Neural crest cell (in vitro differentiated cells): ENCODE data around the gene SEC14L5. TPM values are rescaled to one million over a fixed set of nuclear protein-coding genes. Genes with fewer than 3 reads are reported as not detected.
"Not testable (repeated sequence)": the region's sequence is repeated elsewhere in the genome, so short reads cannot be mapped to it uniquely, and the experiment has no call there.

Experiments used
- DNase-seq: peaks from one replicate; pipeline ENCODE4 v3.0.0; 2021; ENCODE audit warnings: low read depth, mixed read lengths, low spot score
- H3K27ac Mint-ChIP-seq: one replicate; pipeline ENCODE4 v1.8.0; 2021; ENCODE audit warnings: mild to moderate bottlenecking, mixed read lengths; ENCODE audit not compliant: unreplicated experiment
- H3K27me3 Mint-ChIP-seq: 2 replicates; pipeline ENCODE4 v1.8.0; 2021; ENCODE audit warnings: low read depth, mild to moderate bottlenecking, mixed read lengths
- H3K36me3 Mint-ChIP-seq: 2 replicates; pipeline ENCODE4 v1.8.0; 2021; ENCODE audit warnings: low read depth, mild to moderate bottlenecking, mixed read lengths
- H3K4me1 Mint-ChIP-seq: 2 replicates; pipeline ENCODE4 v1.8.0; 2021; ENCODE audit warnings: mixed read lengths
- H3K4me3 Mint-ChIP-seq: one replicate; pipeline ENCODE4 v1.8.0; 2021; ENCODE audit warnings: mild to moderate bottlenecking, mixed read lengths
- H3K9me3 Mint-ChIP-seq: 2 replicates; pipeline ENCODE4 v1.8.0; 2021; ENCODE audit warnings: mixed read lengths
- total RNA-seq: library from RNA; stranded (reverse); gene quantifications from 2 replicates; pipeline ENCODE4 v1.2.1, GENCODE V29; 2021
- TF ChIP-seq, protein P1 (sequence below): fragments of 200-600 bp; sonication (generic); conservative IDR thresholded peaks from 2 replicates; pipeline ENCODE4 v1.5.0; 2021; ENCODE audit warnings: antibody characterized with exemption, mild to moderate bottlenecking

SEC14L5 gene
- total RNA-seq, 1 donor from 2014 or later: 0.68 TPM

DNA sequence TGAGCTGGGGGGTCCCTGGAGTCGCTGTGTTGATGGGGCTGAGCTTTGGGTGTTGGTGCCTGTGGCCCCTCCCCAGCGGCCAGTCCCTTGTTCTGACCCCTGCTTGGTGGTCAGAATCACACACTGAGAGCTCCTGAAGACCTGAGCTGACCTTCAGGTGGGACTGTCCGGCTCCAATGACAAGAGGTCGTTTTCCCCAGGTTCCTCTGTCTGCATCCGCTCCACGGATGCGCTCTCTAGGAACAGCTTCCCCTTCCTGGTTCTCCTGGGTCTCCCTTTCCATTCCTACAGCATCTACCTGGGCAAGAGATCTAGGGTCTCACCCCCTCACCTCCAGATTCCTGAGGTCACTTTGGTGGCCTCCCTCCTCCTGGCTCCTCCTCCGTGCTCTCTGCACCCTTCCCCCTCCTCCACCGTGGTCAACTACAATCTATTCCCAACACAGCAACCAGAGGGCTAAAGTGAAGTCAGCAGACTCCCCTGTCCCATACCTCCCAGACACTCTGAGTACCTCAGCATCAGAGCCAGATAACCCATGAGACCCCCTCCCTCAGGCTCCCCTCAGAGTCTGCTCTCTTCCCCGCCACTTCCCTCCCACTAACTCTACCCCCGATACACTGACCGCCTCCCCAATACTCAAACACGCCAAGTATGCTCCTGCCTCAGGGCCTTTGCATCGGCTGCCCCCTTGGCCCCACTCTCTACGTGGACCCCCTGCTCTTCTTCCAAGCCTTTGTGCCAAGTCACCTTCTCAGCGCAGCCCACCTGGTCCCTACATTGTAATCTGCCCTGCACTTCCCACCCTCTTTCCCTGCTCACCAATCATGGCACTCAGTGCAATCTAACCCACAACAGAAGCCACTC is 9.0 kb upstream of the SEC14L5 start:
- H3K27ac Mint-ChIP-seq: no peak overlapping the region

DNA sequence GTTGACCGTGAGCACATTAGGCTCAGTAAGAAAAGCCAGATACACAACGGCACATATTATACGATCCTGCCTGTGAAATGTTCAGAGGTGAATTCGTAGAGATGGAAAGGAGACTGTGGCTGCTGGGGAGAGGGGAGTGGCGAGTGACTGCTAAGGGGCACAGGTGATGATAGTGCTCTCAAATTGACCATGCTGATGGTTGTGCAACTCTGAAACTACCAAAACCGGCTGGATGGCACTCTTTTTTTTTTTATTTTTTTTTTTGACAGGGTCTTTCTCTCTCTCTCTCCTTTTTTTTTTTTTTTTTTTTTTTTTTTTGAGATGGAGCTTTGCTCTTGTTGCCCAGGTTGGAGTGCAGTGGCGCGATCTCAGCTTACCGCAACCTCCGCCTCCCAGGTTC is 8.1 kb upstream of the SEC14L5 start:
- H3K4me1 Mint-ChIP-seq: peaks cover 4% of the 10 kb centered on the region
- TF ChIP-seq, protein P1, sequence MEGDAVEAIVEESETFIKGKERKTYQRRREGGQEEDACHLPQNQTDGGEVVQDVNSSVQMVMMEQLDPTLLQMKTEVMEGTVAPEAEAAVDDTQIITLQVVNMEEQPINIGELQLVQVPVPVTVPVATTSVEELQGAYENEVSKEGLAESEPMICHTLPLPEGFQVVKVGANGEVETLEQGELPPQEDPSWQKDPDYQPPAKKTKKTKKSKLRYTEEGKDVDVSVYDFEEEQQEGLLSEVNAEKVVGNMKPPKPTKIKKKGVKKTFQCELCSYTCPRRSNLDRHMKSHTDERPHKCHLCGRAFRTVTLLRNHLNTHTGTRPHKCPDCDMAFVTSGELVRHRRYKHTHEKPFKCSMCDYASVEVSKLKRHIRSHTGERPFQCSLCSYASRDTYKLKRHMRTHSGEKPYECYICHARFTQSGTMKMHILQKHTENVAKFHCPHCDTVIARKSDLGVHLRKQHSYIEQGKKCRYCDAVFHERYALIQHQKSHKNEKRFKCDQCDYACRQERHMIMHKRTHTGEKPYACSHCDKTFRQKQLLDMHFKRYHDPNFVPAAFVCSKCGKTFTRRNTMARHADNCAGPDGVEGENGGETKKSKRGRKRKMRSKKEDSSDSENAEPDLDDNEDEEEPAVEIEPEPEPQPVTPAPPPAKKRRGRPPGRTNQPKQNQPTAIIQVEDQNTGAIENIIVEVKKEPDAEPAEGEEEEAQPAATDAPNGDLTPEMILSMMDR: no peak
- H3K27ac Mint-ChIP-seq: no peak overlapping the region
- no peak for DNase-seq
- H3K9me3 Mint-ChIP-seq: no peaks in the 10 kb centered on the region
- no peaks in the 10 kb centered on the region for H3K36me3 Mint-ChIP-seq
- H3K4me3 Mint-ChIP-seq: no peak overlapping the region
- H3K27me3 Mint-ChIP-seq: peaks cover 17% of the 10 kb centered on the region

More for the DNA sequence above, 9.0 kb upstream of the SEC14L5 start:
- Mint-ChIP-seq H3K4me1 (peaks cover 4% of the 10 kb centered on the region), H3K36me3 (no peaks in the 10 kb centered on the region), H3K27me3 (peaks cover 21% of the 10 kb centered on the region), H3K4me3 (no peak overlapping the region), H3K9me3 (no peaks in the 10 kb centered on the region)
- TF ChIP-seq, protein P1: no peak
- DNase-seq: no peak

DNA sequence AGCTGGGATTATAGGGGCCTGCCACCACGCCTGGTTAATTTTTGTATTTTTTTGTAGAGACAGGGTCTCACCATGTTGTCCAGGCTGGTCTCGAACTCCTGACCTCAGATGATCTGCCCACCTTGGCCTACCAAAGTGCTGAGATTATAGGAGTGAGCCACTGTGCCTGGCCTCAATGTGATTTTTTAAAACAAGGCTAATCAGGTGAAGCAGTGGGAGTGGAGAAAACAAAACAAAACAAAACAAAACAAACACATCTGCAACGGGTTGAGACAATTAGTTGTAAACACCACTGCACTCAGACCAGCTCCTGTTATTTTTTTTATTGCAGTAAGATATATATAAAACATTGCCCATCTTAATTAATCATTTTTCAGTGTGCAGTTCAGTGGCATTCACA is 6.5 kb upstream of the SEC14L5 start:
- H3K4me1 Mint-ChIP-seq: peaks cover 10% of the 10 kb centered on the region
- H3K4me3 Mint-ChIP-seq, DNase-seq, H3K27ac Mint-ChIP-seq, H3K9me3 Mint-ChIP-seq, H3K36me3 Mint-ChIP-seq: not testable (repeated sequence)
- H3K27me3 Mint-ChIP-seq: peaks cover 17% of the 10 kb centered on the region

- TF ChIP-seq, protein P1: no peak
- Mint-ChIP-seq H3K4me1 (peaks cover 19% of the 10 kb centered on the region), H3K27ac (no peak overlapping the region), H3K4me3 (no peak overlapping the region), H3K27me3 (peaks cover 35% of the 10 kb centered on the region), H3K9me3 (no peaks in the 10 kb centered on the region), H3K36me3 (no peaks in the 10 kb centered on the region)
- no peak for DNase-seq
Measured at GRCh38 chr16:4954714-4955113, 3.4 kb upstream of the SEC14L5 start.

DNA sequence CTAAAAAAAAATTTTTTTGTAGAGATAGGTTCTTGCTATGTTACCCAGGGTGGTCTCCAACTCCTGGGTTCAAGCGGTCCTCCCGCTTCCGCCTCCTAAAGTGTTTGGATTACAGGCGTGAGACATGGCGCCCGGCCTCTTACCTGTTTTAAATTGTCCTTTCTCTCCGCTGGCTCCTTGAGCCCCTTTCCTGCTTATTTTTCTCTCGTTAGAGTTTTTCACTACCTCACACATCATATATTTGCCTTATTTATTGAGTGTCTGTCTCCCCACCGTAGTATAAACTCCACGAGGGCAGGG is 760 bp upstream of the SEC14L5 start:
- peaks cover 20% of the 10 kb centered on the region for H3K4me1 Mint-ChIP-seq
- no peaks in the 10 kb centered on the region for H3K9me3 Mint-ChIP-seq
- no peak overlapping the region for H3K27ac Mint-ChIP-seq
- H3K36me3 Mint-ChIP-seq: no peaks in the 10 kb centered on the region
- TF ChIP-seq, protein P1: no peak
- peak overlapping the region; percentile 82 for H3K4me3 Mint-ChIP-seq
- DNase-seq: no peak
- peaks cover 39% of the 10 kb centered on the region for H3K27me3 Mint-ChIP-seq
